ENCODE measurements around the gene MRGPRX4.
"Not testable (repeated sequence)": the region's sequence is repeated elsewhere in the genome, so short reads cannot be mapped to it uniquely, and the experiment has no call there.

The MRGPRX4 gene

DNA sequence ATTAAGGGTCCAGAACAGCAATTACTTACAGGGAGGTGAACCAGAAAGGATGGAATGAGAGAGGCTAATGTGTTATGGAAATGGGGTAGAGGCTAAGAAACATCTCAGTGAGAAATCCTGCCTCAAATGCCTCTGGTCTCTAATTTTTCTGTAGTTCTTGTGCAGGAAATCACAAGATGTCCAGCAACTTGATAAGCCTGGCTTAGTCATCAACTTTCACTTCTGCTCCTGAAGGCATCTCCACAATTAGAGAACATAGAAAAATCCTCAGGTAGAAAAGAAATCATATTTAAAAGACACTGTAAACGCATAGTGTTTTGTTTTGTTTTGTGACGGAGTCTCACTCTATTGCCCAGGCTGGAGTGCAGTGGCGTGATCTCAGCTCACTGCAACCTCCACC, 18.7 kb downstream of the MRGPRX4 start:
- TF ChIP-seq, protein P1, sequence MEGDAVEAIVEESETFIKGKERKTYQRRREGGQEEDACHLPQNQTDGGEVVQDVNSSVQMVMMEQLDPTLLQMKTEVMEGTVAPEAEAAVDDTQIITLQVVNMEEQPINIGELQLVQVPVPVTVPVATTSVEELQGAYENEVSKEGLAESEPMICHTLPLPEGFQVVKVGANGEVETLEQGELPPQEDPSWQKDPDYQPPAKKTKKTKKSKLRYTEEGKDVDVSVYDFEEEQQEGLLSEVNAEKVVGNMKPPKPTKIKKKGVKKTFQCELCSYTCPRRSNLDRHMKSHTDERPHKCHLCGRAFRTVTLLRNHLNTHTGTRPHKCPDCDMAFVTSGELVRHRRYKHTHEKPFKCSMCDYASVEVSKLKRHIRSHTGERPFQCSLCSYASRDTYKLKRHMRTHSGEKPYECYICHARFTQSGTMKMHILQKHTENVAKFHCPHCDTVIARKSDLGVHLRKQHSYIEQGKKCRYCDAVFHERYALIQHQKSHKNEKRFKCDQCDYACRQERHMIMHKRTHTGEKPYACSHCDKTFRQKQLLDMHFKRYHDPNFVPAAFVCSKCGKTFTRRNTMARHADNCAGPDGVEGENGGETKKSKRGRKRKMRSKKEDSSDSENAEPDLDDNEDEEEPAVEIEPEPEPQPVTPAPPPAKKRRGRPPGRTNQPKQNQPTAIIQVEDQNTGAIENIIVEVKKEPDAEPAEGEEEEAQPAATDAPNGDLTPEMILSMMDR (IDR thresholded peaks at IDR 0.05; ENCODE audit: low read length, missing control alignments): no peak
- H3K4me3 ChIP-seq (replicated peaks; ENCODE audit: low read depth, low read length): no peak overlapping the region
- peak; percentile 16 for DNase-seq (ENCODE audit: low read depth)

DNA sequence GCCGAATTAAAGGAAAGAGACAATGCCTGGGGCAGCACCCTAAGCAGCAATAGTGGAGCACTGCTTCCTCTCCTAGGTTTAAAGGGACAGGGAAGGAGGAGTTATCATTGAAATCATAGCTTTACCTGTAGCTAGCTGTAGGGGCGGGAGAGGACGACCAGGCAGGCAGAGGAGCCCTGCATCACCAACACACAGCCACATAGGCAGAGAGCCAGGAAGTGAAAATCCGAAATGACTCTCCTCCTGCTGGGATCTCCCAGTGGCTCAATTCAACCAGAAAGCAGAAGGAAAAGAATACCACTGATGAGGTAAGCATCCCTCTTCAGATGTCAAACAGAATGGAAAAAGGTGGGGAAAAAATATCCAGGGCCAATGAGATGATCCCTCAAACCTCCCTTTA, 20.4 kb downstream of the MRGPRX4 start:
- no peak overlapping the region for H3K4me3 ChIP-seq (replicated peaks; ENCODE audit: low read depth, low read length)
- TF ChIP-seq, protein P1 (IDR thresholded peaks at IDR 0.05; ENCODE audit: low read length, missing control alignments): no peak
- DNase-seq (ENCODE audit: low read depth): no peak

DNA sequence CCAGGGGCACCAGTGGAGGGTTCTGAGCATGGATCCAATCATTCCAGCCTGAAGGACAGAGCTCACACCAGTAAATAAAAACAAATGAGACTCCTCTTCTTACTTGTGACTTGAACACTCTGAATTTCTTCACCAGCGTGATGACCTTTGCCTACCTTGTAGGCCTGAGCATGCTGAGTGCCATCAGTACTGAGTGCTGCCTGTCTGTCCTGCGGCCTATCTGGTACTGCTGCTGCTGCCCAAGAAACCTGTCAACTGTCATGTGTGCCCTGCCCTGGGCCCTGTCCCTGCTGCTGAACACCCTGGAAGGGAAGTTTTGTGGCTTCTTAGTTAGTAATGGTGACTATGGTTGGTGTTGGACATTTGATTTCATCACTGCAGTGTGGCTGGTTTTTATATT, 23.9 kb downstream of the MRGPRX4 start:
- no peak for DNase-seq (ENCODE audit: low read depth)
- H3K4me3 ChIP-seq (replicated peaks; ENCODE audit: low read depth, low read length): no peak overlapping the region
- TF ChIP-seq, protein P1 (IDR thresholded peaks at IDR 0.05; ENCODE audit: low read length, missing control alignments): no peak

DNA sequence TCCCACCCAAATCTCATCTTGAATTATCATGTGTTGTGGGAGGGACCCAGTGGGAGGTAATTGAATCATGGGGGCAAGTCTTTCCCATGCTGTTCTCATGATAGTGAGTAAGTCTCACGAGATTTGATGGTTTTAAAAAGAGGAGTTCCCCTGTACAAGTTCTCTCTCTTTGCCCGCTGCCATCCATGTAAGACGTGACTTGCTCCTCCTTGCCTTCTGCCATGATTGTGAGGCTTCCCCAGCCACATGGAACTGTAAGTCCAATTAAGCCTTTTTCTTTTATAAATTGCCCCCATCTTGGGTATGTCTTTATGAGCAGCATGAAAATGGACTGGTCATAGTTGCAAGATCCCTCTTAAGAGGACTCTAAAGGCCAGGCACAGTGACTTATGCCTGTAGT, 25.1 kb downstream of the MRGPRX4 start:
- H3K4me3 ChIP-seq (replicated peaks; ENCODE audit: low read depth, low read length); DNase-seq (ENCODE audit: low read depth): not testable (repeated sequence)

DNA sequence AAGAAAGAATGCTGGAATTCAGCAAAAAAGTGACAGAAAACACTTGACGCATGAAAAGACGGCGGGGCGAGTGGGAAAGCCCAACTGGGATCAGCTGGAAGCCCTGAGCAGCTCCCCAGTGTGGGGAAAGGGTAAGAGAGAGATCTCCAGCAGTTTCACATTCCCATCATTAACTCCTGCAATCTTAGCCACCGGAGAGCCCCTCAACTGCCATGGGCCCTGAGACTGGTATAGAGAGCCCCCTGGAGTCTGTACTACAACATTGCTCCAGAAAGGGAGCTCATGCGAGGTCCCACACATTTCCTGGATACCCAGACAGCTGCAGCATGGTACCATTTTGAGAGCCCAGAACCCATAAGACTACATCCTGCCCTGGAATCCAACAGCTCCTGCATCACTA, 31.1 kb downstream of the MRGPRX4 start:
- DNase-seq (ENCODE audit: low read depth): peak; percentile 16
- TF ChIP-seq, protein P1 (IDR thresholded peaks at IDR 0.05; ENCODE audit: low read length, missing control alignments): peak; percentile 50
- H3K4me3 ChIP-seq (replicated peaks; ENCODE audit: low read depth, low read length): no peak overlapping the region

DNA sequence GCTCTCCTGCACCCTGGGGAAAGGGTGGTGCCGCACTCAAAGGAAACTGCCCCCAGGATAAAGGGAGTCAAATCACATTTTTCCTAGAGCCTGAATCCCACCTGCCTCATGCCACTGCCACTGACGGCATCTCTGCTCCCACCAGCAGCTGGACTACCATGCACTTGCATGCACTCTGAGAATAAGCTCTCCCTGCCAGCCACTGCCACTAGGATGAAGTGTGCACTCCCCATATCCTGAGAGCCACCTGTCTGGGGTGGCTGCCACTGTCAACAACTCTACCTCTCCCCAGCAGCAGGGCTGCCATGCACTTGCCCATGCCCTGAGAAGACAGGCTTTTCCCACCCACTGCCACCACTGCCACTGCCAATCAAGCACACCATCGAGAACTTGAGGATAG, 31.6 kb downstream of the MRGPRX4 start:
- no peak for DNase-seq (ENCODE audit: low read depth)
- H3K4me3 ChIP-seq (replicated peaks; ENCODE audit: low read depth, low read length): no peak overlapping the region
- TF ChIP-seq, protein P1 (IDR thresholded peaks at IDR 0.05; ENCODE audit: low read length, missing control alignments): no peak

DNA sequence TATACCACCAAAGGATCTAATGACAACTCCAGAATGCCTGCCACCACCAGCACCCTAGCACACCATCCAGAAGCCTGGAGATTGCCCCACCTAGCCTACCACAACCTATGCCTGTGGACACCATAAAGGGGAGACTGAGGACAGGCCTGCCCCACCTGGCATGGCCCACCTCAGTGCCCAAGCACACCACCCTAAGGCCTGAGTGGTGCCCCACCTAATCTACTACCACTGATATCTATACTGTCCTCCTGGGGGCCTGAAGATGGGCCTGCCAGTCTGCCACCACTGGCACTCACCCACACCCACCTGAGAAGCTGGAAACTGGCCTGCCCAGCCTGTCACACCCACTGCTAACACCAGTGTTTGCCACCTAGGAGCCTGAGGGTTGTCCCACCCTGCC, 32.1 kb downstream of the MRGPRX4 start:
- TF ChIP-seq, protein P1 (IDR thresholded peaks at IDR 0.05; ENCODE audit: low read length, missing control alignments): no peak
- H3K4me3 ChIP-seq (replicated peaks; ENCODE audit: low read depth, low read length): no peak overlapping the region
- DNase-seq (ENCODE audit: low read depth): no peak

DNA sequence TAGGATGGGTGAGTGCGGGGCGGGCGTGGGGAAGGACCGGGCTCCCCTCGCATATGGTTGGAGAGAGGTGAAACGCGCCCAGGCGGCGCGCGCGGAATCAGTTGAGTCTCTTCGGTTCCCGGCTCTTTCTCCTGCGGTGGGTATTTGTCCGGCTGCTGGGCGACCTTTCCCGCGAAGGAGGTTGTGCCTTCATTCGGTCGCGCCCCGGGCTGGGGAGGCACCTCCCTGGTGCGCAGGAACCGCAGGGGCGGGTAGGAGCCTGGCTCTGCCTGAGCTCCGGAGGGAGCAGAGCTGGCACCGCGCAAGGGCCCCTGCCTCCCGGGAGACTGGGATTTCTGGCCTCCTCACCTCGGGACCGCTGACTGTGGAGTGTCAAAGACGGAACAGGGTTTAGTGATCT, 36.4 kb downstream of the MRGPRX4 start:
- DNase-seq (ENCODE audit: low read depth): no peak
- H3K4me3 ChIP-seq (replicated peaks; ENCODE audit: low read depth, low read length): no peak overlapping the region
- TF ChIP-seq, protein P1 (IDR thresholded peaks at IDR 0.05; ENCODE audit: low read length, missing control alignments): no peak
